ENCODE measurements around the gene FYTTD1. TPM values are rescaled to one million over a fixed set of nuclear protein-coding genes. Genes with fewer than 3 reads are reported as not detected.

The FYTTD1 gene
- polyA plus RNA-seq, 10 donors = 60.1 to 85.7 (median 74.7) TPM

- no peak for DNase-seq
Observed at GRCh38 chr3:197830308-197830966, 80.8 kb downstream of the FYTTD1 start.

- DNase-seq = no peak
Observed at GRCh38 chr3:197830967-197831313, 81.3 kb downstream of the FYTTD1 start.

- no peak for DNase-seq
Observed at GRCh38 chr3:197833930-197834715, 84.4 kb downstream of the FYTTD1 start.

- DNase-seq = no peak
Observed at GRCh38 chr3:197835509-197835908, 85.8 kb downstream of the FYTTD1 start.

- no peak for DNase-seq
Observed at GRCh38 chr3:197836244-197836643, 86.6 kb downstream of the FYTTD1 start.

Other genes starting within 250 kb of the FYTTD1 start
- 1 to 10 TPM; 2.1 to 7.2 (median 3.5) TPM for gene BDH1, start 193.9 kb upstream of the FYTTD1 start, polyA plus RNA-seq (ENCODE audit: insufficient read length in 10 of 10)
- gene RUBCN, start 13.0 kb upstream of the FYTTD1 start, polyA plus RNA-seq (ENCODE audit: insufficient read length in 10 of 10) = 10 to 100 TPM in 2 of 10 donors, 1 to 10 TPM in 8; 6.6 to 13.8 (median 8.5) TPM
- gene LRCH3, start 41.4 kb downstream of the FYTTD1 start, polyA plus RNA-seq (ENCODE audit: insufficient read length in 10 of 10) = 10 to 100 TPM; 18.0 to 49.0 (median 28.0) TPM
- gene RPL35A, start 200.3 kb downstream of the FYTTD1 start, polyA plus RNA-seq (ENCODE audit: insufficient read length in 10 of 10) = 1,000 to 10,000 TPM; 1,727 to 2,176 (median 1,933) TPM
- 1 to 10 TPM; 2.6 to 5.4 (median 3.4) TPM for gene LMLN, start 210.3 kb downstream of the FYTTD1 start, polyA plus RNA-seq (ENCODE audit: insufficient read length in 10 of 10)

All from muscle of back (tissue), 11 donors.